GM18951 (cell line): ENCODE data around the gene RIC1.
"Not testable (repeated sequence)": the region's sequence is repeated elsewhere in the genome, so short reads cannot be mapped to it uniquely, and the experiment has no call there.

Experiments
- POLR2A ChIP-seq: IDR thresholded peaks from 4 replicates; pipeline ENCODE4 v1.6.1; 2011; ENCODE audit warnings: mild to moderate bottlenecking; ENCODE audit not compliant: insufficient read length, insufficient read depth; ENCODE audit errors: extremely low read depth
- in situ Hi-C: fragments of 300-500 bp; cut with MboI; formaldehyde crosslinking; loops from one replicate; pipeline ENCODE4 v1.12.0; 2022; ENCODE audit warnings: low sequenced_read_pairs, mixed read lengths, inconsistent platforms; ENCODE audit not compliant: unreplicated experiment

Gene RIC1

GRCh38 chr9:5698810-5699556 lies 70.1 kb downstream of the RIC1 start:
- TF ChIP-seq POLR2A = no peak
- in situ Hi-C loops = no loop called here

GRCh38 chr9:5708414-5708813 lies 79.5 kb downstream of the RIC1 start:
- in situ Hi-C loops = no loop called here
- no peak for TF ChIP-seq POLR2A

- TF ChIP-seq POLR2A = no peak
- in situ Hi-C loops = no loop called here
Measured at GRCh38 chr9:5712651-5713390, 83.9 kb downstream of the RIC1 start.

GRCh38 chr9:5714501-5715401 lies 85.8 kb downstream of the RIC1 start:
- in situ Hi-C loops = no loop called here
- no peak for TF ChIP-seq POLR2A

GRCh38 chr9:5715548-5716127 lies 86.7 kb downstream of the RIC1 start:
- in situ Hi-C loops = no loop called here
- no peak for TF ChIP-seq POLR2A

GRCh38 chr9:5717434-5717833 lies 88.5 kb downstream of the RIC1 start:
- in situ Hi-C loops = not testable (repeated sequence)

- TF ChIP-seq POLR2A = no peak
- in situ Hi-C loops = no loop called here
Measured at GRCh38 chr9:5718296-5719032, 89.6 kb downstream of the RIC1 start.

GRCh38 chr9:5719100-5719926 lies 90.4 kb downstream of the RIC1 start:
- no peak for TF ChIP-seq POLR2A
- in situ Hi-C loops = no loop called here

GRCh38 chr9:5720151-5720550 lies 91.2 kb downstream of the RIC1 start:
- TF ChIP-seq POLR2A = no peak
- in situ Hi-C loops = no loop called here

- in situ Hi-C loops = no loop called here
- TF ChIP-seq POLR2A = no peak
Measured at GRCh38 chr9:5721279-5722087, 92.6 kb downstream of the RIC1 start.

GRCh38 chr9:5722679-5723078 lies 93.8 kb downstream of the RIC1 start:
- in situ Hi-C loops = not testable (repeated sequence)

- no peak for TF ChIP-seq POLR2A
- in situ Hi-C loops = no loop called here
Measured at GRCh38 chr9:5735072-5735471, 106.2 kb downstream of the RIC1 start.
